RWPE2 (cell line): ENCODE data around the gene PTGDS.

Experiments
- ATAC-seq: fragments of 200-7000 bp; cut with Tn5 transposase; 3 replicates; pipeline ENCODE4 v1.9.1; 2021; ENCODE audit warnings: low read depth
- DNase-seq: peaks from one replicate; pipeline ENCODE4 v3.0.0-alpha.2; 2020; ENCODE audit warnings: low spot score
- H3K27ac ChIP-seq: fragments of 450-650 bp; 2 replicates; pipeline ENCODE4 v1.5.1; 2017; ENCODE audit warnings: mild to moderate bottlenecking; ENCODE audit not compliant: poor library complexity, severe bottlenecking
- H3K27me3 ChIP-seq: fragments of 250-450 bp; sonication (Bioruptor Pico); 2 replicates; pipeline ENCODE4 v1.5.1; 2021; ENCODE audit warnings: mild to moderate bottlenecking, moderate library complexity; ENCODE audit not compliant: insufficient read depth, poor library complexity, severe bottlenecking
- H3K36me3 ChIP-seq: fragments of 250-450 bp; sonication (Bioruptor Pico); 2 replicates; pipeline ENCODE4 v1.5.1; 2020; ENCODE audit warnings: low read depth, mild to moderate bottlenecking, moderate library complexity
- H3K4me1 ChIP-seq: fragments of 250-450 bp; sonication (Bioruptor Pico); 2 replicates; pipeline ENCODE4 v1.5.1; 2021; ENCODE audit warnings: mild to moderate bottlenecking, moderate library complexity; ENCODE audit not compliant: insufficient read depth, poor library complexity, severe bottlenecking
- H3K4me3 ChIP-seq: fragments of 250-450 bp; sonication (Bioruptor Pico); 2 replicates; pipeline ENCODE4 v1.5.1; 2021; ENCODE audit warnings: mild to moderate bottlenecking, moderate library complexity; ENCODE audit not compliant: severe bottlenecking
- H3K9me3 ChIP-seq: fragments of 250-450 bp; sonication (Bioruptor Pico); 2 replicates; pipeline ENCODE4 v1.5.1; 2021; ENCODE audit warnings: mild to moderate bottlenecking, moderate library complexity; ENCODE audit not compliant: severe bottlenecking
- CTCF ChIP-seq: fragments of 450-650 bp; IDR thresholded peaks from one replicate; pipeline ENCODE4 v1.5.1; 2017; ENCODE audit warnings: mild to moderate bottlenecking, moderate library complexity; ENCODE audit not compliant: poor library complexity, severe bottlenecking

Gene PTGDS

DNA sequence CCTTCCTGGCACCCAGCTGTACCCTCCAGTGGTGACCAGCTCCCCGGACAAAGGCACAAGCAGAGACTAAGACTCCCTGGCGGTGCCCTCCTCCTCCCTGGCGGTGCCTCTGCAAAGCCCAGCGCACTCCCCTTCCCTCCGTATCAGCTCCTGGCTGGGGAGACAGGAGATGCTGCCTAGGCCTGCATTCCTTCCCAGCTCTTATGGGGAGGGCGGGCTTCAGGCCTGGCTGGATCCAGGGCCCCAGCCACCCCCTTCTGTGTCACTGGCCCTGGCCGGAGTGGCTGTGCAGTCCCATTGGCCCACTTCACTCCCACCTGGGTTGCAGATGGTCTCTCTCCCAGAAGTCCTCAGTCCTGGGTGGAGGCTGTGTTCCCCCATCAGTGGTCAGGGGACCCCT lies 18.8 kb upstream of the PTGDS start:
- no peak for TF ChIP-seq CTCF
- no peak for ATAC-seq
- Histone ChIP-seq H3K36me3 (no peaks in the 10 kb centered on the region), H3K27me3 (no peaks in the 10 kb centered on the region), H3K4me3 (no peak overlapping the region), H3K9me3 (no peaks in the 10 kb centered on the region), H3K27ac (no peak overlapping the region), H3K4me1 (no peaks in the 10 kb centered on the region)
- DNase-seq: no peak

DNA sequence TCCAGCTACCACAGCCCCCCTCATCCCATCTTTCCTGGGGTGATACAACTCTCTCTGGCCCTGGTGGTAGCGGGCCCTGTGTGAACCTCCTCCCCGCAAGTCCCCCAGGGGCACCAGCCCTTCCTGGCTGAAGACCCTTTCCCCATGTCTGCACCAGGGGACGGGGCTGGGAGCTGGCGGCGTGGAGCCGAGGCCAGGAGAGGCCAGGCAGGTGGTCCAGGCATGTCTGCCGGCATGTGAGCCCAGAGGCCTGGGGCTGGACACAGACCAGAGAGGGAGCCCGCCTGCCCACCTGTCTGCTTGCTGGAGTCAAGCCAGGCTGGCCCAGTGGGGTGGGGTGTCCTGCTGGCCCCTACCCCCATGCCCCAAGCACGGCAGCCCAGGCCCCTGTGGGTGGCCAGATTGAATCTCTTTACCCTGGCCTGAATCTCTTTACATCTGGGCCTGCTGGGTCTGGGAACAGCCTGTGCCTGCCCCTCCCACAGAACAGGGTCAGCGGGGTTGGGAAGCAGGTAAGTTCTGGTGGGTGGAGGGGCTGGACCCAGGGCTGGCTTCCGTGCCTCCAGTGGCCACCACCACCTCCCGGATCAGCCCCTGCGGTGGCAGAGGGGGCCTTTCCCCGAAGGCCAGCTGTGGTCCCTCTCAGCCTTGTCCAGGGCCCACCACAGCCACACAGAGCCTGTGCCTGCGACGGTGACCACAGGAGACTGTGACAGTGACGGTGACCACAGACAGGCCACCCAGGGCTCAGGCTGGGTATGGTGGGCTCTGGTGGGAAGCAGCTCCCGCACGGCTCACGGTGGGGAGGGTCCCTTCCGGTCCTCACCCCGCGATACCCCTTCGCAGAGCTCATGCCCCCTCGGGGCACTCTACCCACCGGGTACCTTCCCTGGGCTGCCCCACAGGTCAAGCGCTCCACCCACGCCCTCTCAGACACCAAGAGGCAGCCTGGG lies 18.1 kb upstream of the PTGDS start:
- no peak for ATAC-seq
- no peak for DNase-seq
- no peaks in the 10 kb centered on the region for H3K4me1 ChIP-seq
- no peak for TF ChIP-seq CTCF
- no peaks in the 10 kb centered on the region for H3K36me3 ChIP-seq
- H3K27ac ChIP-seq: no peak overlapping the region
- H3K4me3 ChIP-seq: no peak overlapping the region
- no peaks in the 10 kb centered on the region for H3K9me3 ChIP-seq
- H3K27me3 ChIP-seq: no peaks in the 10 kb centered on the region

DNA sequence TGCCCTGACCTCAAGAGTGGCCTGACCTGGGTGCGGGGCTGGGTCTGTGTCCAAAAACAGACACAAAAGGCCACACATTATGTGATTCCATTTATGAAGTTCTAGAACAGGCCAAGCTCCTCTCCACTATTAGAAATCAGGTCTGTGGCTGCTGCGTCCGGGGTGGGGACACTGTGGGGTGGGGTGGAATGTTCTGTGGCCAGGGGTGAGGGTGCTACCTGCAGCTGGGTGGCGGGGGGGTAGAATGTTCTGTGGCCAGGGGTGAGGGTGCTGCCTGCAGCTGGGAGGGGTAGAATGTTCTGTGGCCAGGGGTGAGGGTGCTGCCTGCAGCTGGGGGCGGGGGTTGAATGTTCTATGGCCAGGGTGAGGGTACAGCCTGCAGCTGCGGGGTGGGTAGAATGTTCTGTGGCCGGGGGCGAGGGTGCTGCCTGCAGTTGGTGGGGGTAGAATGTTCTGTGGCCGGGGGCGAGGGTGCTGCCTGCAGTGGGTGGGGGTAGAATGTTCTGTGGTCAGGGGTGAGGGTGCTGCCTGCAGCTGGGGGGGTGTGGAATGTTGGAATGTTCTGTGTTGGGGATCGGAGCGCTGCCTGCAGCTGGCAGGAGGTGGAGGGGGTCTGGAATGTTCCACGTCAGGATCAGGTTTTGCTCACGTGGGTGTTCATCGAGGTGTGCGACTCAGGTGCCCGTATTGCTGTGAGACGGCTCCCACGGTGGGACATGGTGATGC lies 16.9 kb upstream of the PTGDS start:
- H3K4me1 ChIP-seq: no peaks in the 10 kb centered on the region
- no peaks in the 10 kb centered on the region for H3K9me3 ChIP-seq
- DNase-seq: no peak
- no peak for TF ChIP-seq CTCF
- H3K36me3 ChIP-seq: no peaks in the 10 kb centered on the region
- H3K4me3 ChIP-seq: no peak overlapping the region
- no peaks in the 10 kb centered on the region for H3K27me3 ChIP-seq
- H3K27ac ChIP-seq: no peak overlapping the region
- no peak for ATAC-seq

GRCh38 chr9:136960938-136961275 lies 16.4 kb upstream of the PTGDS start:
- no peak for TF ChIP-seq CTCF
- DNase-seq (no peak), ATAC-seq (no peak)
- H3K9me3 ChIP-seq: no peaks in the 10 kb centered on the region
- H3K4me1 ChIP-seq: no peaks in the 10 kb centered on the region
- no peaks in the 10 kb centered on the region for H3K27me3 ChIP-seq
- H3K36me3 ChIP-seq: no peaks in the 10 kb centered on the region
- H3K4me3 ChIP-seq: no peak overlapping the region
- H3K27ac ChIP-seq: no peak overlapping the region
